ENCODE results near the gene HEXB. TPM values are rescaled to one million over a fixed set of nuclear protein-coding genes. Genes with fewer than 3 reads are reported as not detected.

Gene HEXB
- total and polyA plus RNA-seq, 9 of the 15 experiments (the other 6 are each of a cell fraction or from before 2014, with no cell fraction given) = 22.9 to 158 (median 108) TPM

GRCh38 chr5:74649421-74649973, 35.5 kb upstream of the HEXB start (continued):
- TF ChIP-seq JUND (IDR thresholded peaks at IDR 0.05; ENCODE audit: borderline replicate concordance, low read depth, low read length) (no peak), JUND (tag; IDR thresholded peaks at IDR 0.05; ENCODE audit: borderline replicate concordance, low read depth, low read length) (no peak), PRDM10 (IDR thresholded peaks at IDR 0.05; ENCODE audit: partially characterized antibody) (no peak), TEAD1 (CRISPR knock-in tag; IDR thresholded peaks at IDR 0.05) (no peak), NCOA4 (IDR thresholded peaks at IDR 0.05; ENCODE audit: partially characterized antibody) (no peak), ARHGAP35 (IDR thresholded peaks at IDR 0.05; ENCODE audit: partially characterized antibody) (no peak), MLX (CRISPR knock-in tag; conservative IDR thresholded peaks at IDR 0.05) (no peak), TGIF2 (CRISPR knock-in tag; IDR thresholded peaks at IDR 0.05) (no peak), HCFC1 (IDR thresholded peaks at IDR 0.05; ENCODE audit: low read depth, low read length) (no peak)
